Keratinocyte (primary cell): ENCODE results near the gene SLN.

Source experiments
- CTCF ChIP-seq, 3 experiments: IDR thresholded peaks in 1 of 3; conservative IDR thresholded peaks in 1 of 3; optimal IDR thresholded peaks in 1 of 3; 2 replicates in 2 of 3; 3 replicates in 1 of 3; pipeline versions ENCODE3 to v1.5.1; 2011; ENCODE audit warnings: low read length in 3 of 3, mild to moderate bottlenecking in 3 of 3, moderate library complexity in 2 of 3, control low read depth in 1 of 3, inconsistent platforms in 1 of 3; ENCODE audit not compliant: insufficient read depth in 2 of 3; ENCODE audit errors: extremely low read depth in 1 of 3
- EZH2 ChIP-seq: IDR thresholded peaks from one replicate; pipeline ENCODE4 v1.6.1; 2012; ENCODE audit warnings: inconsistent platforms, mild to moderate bottlenecking, low read length, moderate library complexity

DNA sequence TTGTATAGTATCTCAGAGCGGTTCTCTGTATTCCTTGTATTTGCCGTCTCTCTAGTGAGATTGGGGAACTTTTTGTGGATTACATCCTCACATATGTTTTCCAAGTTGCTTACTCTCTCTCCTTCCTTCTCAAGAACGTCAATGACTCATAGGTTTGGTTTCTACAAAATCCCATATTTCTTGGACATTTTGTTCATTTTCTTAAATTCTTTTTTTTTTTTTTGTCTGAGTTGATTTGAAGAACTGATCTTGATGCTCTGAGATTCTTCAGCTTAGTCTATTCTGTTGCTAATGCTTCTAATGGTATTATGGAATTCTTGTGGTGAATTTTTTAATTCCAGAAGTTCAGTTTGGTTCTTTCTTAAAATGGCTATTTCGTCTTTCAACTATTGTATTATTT is 28.4 kb upstream of the SLN start:
- TF ChIP-seq CTCF (optimal IDR thresholded peaks at IDR 0.05 in 1 of 3, IDR thresholded peaks at IDR 0.05 in 1 of 3, conservative IDR thresholded peaks at IDR 0.05 in 1 of 3; ENCODE audit: extremely low read depth in 1 of 3, insufficient read depth in 2 of 3, low read length in 3 of 3): no peak
- TF ChIP-seq EZH2: no peak
